ENCODE data around the gene TMEM25.

- no peak for TF ChIP-seq CTCF (IDR thresholded peaks at IDR 0.05)
- no peak for TF ChIP-seq POLR2A (IDR thresholded peaks at IDR 0.05)
These were observed 5.7 kb downstream of the TMEM25 start for GRCh38 chr11:118536726-118537125.
